ENCODE results near the gene GPR162. TPM values are rescaled to one million over a fixed set of nuclear protein-coding genes. Genes with fewer than 3 reads are reported as not detected.
"Not testable (repeated sequence)": the region's sequence is repeated elsewhere in the genome, so short reads cannot be mapped to it uniquely, and the experiment has no call there.

Gene GPR162
- polyA plus RNA-seq, 1 experiment, result 5.2 TPM

GRCh38 chr12:6861391-6861790 lies 39.8 kb downstream of the GPR162 start:
- H3K4me3 ChIP-seq (ENCODE audit: low read depth, low read length), result no peak overlapping the region
- ChIA-PET CTCF (interaction anchor here (1.1 kb wide), 1 partner anchor 8 kb away, joined by 4 read pairs; no protein-coding TSS in a partner anchor), POLR2A (interaction anchor here (1.0 to 1.1 kb wide), 2 partner anchors 9 to 12 kb away, joined by 3 to 4 read pairs; partner anchors contain the start of gene SPSB2)
- no peaks in the 10 kb centered on the region for H3K9me3 ChIP-seq (ENCODE audit: control insufficient read depth, insufficient read depth, low read length)
- DNase-seq (ENCODE audit: low read depth, low spot score), result no peak
- H3K27ac ChIP-seq (ENCODE audit: low read depth, low read length), result no peak overlapping the region
- H3K27me3 ChIP-seq (ENCODE audit: control insufficient read depth, insufficient read depth, low read length), result no peaks in the 10 kb centered on the region
- no peak for TF ChIP-seq CTCF (IDR thresholded peaks at IDR 0.05; ENCODE audit: low read depth, low read length)

DNA sequence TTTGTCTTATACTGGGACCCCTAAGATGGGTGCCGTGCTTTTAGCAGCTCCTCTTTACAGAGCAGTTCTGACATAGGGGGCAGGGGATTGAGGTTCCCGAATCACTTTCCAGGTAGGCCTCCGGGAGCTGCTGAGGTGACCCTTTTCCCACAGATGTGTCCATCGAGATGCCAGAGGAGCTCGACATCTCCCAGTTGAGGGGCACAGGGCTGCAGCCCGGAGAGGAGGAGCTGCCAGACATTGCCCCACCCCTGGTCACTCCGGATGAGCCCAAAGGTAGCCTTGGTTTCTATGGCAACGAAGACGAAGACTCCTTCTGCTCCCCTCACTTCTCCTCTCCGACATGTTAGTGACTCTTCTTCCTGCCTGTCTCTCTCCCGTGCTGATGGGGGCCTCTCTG lies 41.4 kb downstream of the GPR162 start:
- TF ChIP-seq CTCF (IDR thresholded peaks at IDR 0.05; ENCODE audit: low read depth, low read length), result no peak
- Histone ChIP-seq H3K27me3 (ENCODE audit: control insufficient read depth, insufficient read depth, low read length) (no peaks in the 10 kb centered on the region), H3K4me3 (ENCODE audit: low read depth, low read length) (no peak overlapping the region), H3K27ac (ENCODE audit: low read depth, low read length) (no peak overlapping the region), H3K9me3 (ENCODE audit: control insufficient read depth, insufficient read depth, low read length) (no peaks in the 10 kb centered on the region)
- DNase-seq (ENCODE audit: low read depth, low spot score), result no peak
- ChIA-PET POLR2A (no interaction called here), CTCF (no interaction called here)

DNA sequence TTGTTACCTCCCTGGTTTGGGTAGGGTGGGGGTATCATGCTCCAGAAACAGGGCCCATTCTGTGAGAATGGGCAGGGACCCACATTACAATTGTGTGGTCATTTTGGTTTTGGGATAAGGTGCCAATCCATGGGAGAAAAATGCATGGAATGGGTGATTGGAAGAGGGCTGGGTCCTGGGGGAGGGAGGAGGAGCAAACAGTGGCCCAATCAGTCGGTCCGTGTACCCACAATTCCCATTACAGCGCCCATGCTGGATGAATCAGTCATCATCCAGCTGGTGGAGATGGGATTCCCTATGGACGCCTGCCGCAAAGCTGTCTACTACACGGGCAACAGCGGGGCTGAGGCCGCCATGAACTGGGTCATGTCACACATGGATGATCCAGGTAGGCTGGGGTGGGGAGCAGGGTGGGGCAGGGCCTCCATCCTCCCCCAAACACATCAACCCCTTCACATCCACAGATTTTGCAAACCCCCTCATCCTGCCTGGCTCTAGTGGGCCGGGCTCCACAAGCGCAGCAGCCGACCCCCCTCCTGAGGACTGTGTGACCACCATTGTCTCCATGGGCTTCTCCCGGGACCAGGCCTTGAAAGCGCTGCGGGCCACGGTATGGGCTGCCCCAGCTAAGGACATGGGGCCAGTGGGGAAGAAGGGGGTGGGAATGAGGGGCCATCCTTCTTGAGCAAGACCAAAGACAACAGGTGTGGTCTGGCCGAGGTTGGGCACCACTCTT lies 42.1 kb downstream of the GPR162 start:
- DNase-seq (ENCODE audit: low read depth, low spot score), result no peak
- H3K27me3 ChIP-seq (ENCODE audit: control insufficient read depth, insufficient read depth, low read length), result no peaks in the 10 kb centered on the region
- TF ChIP-seq CTCF (IDR thresholded peaks at IDR 0.05; ENCODE audit: low read depth, low read length), result no peak
- H3K9me3 ChIP-seq (ENCODE audit: control insufficient read depth, insufficient read depth, low read length), result no peaks in the 10 kb centered on the region
- CTCF ChIA-PET, result interaction anchor here (0.6 kb wide), 1 partner anchor 315 kb away, joined by 3 read pairs; no protein-coding TSS in a partner anchor
- no peak overlapping the region for H3K27ac ChIP-seq (ENCODE audit: low read depth, low read length)
- H3K4me3 ChIP-seq (ENCODE audit: low read depth, low read length), result no peak overlapping the region
- POLR2A ChIA-PET, result interaction anchor here (4.8 kb wide), 1 partner anchor 12 kb away, joined by 57 read pairs; the partner anchor contains the start of genes CDCA3 and USP5

DNA sequence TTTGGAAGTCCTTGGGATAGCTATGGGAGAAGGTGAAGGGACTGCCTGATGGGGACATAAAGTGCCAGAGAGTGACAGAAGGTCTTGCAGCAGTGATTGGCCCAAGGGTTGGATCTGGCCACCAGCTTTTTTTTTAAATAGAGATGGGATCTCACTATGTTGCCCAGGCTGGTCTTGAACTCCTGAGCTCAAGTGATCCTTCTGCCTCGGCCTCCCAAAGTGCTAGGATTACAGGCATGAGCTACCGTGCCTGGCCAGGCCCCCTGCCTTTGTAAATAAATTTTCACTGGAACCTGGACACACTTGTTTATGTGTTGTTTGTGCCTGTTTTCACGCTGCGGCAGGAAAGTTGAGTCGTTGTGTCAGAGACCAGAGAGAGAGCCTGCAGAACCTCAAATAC lies 43.7 kb downstream of the GPR162 start:
- H3K9me3 ChIP-seq (ENCODE audit: control insufficient read depth, insufficient read depth, low read length); H3K27ac ChIP-seq (ENCODE audit: low read depth, low read length); H3K4me3 ChIP-seq (ENCODE audit: low read depth, low read length); H3K27me3 ChIP-seq (ENCODE audit: control insufficient read depth, insufficient read depth, low read length); DNase-seq (ENCODE audit: low read depth, low spot score): not testable (repeated sequence)
- ChIA-PET CTCF (interaction anchor here (0.5 to 1.1 kb wide), 2 partner anchors 71 to 99 kb away, joined by 3 to 4 read pairs; no protein-coding TSS in a partner anchor), POLR2A (interaction anchor here (0.6 to 4.8 kb wide), 2 partner anchors 13 to 115 kb away, joined by 3 to 57 read pairs; partner anchors contain the start of genes CDCA3 and USP5)

- TF ChIP-seq CTCF (IDR thresholded peaks at IDR 0.05; ENCODE audit: low read depth, low read length), result no peak
- H3K4me3 ChIP-seq (ENCODE audit: low read depth, low read length), result peak overlapping the region; percentile 63
- no peak overlapping the region for H3K27ac ChIP-seq (ENCODE audit: low read depth, low read length)
- H3K27me3 ChIP-seq (ENCODE audit: control insufficient read depth, insufficient read depth, low read length), result no peaks in the 10 kb centered on the region
- no peaks in the 10 kb centered on the region; the same call in 1 of the 2 replicates for H3K9me3 ChIP-seq (ENCODE audit: control insufficient read depth, insufficient read depth, low read length)
- DNase-seq (ENCODE audit: low read depth, low spot score), result no peak
- ChIA-PET CTCF (interaction anchor here (0.8 kb wide), 1 partner anchor 31 kb away, joined by 8 read pairs; no protein-coding TSS in a partner anchor), POLR2A (interaction anchor here (0.6 to 4.8 kb wide), 8 partner anchors 12 to 143 kb away, joined by 4 to 57 read pairs (median 10); partner anchors contain the start of genes C12orf57, CDCA3, COPS7A and MLF2)
These were observed 44.7 kb downstream of the GPR162 start for GRCh38 chr12:6866163-6866919.

All from AG04450 (cell line).